ENCODE results near the gene DCTD.

DCTD gene

GRCh38 chr4:182897601-182898478 lies 19.3 kb downstream of the DCTD start:
- no peak for TF ChIP-seq POU2F2 (IDR thresholded peaks at IDR 0.05; ENCODE audit: low read depth, low read length)
- TF ChIP-seq TAF1 (IDR thresholded peaks at IDR 0.05; ENCODE audit: low read depth, low read length) = no peak
- TF ChIP-seq POLR2A (IDR thresholded peaks at IDR 0.05; ENCODE audit: low read depth, low read length) = no peak
- TF ChIP-seq SPI1 (IDR thresholded peaks at IDR 0.05; ENCODE audit: low read depth, low read length) = no peak
- no peak for TF ChIP-seq PAX5 (IDR thresholded peaks at IDR 0.05; ENCODE audit: insufficient read depth, low read length, severe bottlenecking)
- TF ChIP-seq POLR2AphosphoS5 (IDR thresholded peaks at IDR 0.05; ENCODE audit: low read depth, low read length) = no peak
- FAIRE-seq = no peak
- DNase-seq (ENCODE audit: insufficient read length, low spot score) = no peak

GRCh38 chr4:182896421-182896820 lies 20.8 kb downstream of the DCTD start:
- no peak for DNase-seq (ENCODE audit: insufficient read length, low spot score)
- no peak for TF ChIP-seq POLR2A (IDR thresholded peaks at IDR 0.05; ENCODE audit: low read depth, low read length)
- no peak for TF ChIP-seq POLR2AphosphoS5 (IDR thresholded peaks at IDR 0.05; ENCODE audit: low read depth, low read length)
- TF ChIP-seq PAX5 (IDR thresholded peaks at IDR 0.05; ENCODE audit: insufficient read depth, low read length, severe bottlenecking) = no peak
- TF ChIP-seq TAF1 (IDR thresholded peaks at IDR 0.05; ENCODE audit: low read depth, low read length) = no peak
- no peak for TF ChIP-seq POU2F2 (IDR thresholded peaks at IDR 0.05; ENCODE audit: low read depth, low read length)
- no peak for TF ChIP-seq SPI1 (IDR thresholded peaks at IDR 0.05; ENCODE audit: low read depth, low read length)
- no peak for FAIRE-seq

DNA sequence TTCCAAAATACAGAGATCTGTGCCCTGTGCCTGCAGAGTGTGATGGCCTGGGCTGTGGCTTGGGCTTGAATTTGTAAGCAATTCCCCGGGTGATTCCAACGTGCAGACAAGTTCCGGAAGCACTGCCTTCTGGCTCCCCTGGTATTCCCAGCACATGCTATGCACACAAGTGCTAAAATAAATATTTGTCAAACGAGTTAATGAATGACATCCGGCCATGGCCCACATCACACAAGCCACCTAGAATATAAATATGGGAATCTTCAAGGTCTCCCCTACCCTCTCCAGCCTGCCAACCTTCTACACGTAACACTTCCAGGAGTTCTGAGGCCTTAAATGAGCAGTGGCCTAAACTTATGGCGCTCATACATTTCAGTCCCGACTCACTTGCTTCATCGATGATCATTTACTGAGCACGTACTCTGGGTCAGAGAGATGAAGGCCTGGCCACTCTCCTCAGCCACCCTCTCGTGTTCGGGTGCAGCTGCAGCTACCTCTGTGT lies 21.3 kb downstream of the DCTD start:
- TF ChIP-seq POLR2A (IDR thresholded peaks at IDR 0.05; ENCODE audit: low read depth, low read length) = no peak
- no peak for TF ChIP-seq POLR2AphosphoS5 (IDR thresholded peaks at IDR 0.05; ENCODE audit: low read depth, low read length)
- no peak for TF ChIP-seq SPI1 (IDR thresholded peaks at IDR 0.05; ENCODE audit: low read depth, low read length)
- no peak for TF ChIP-seq PAX5 (IDR thresholded peaks at IDR 0.05; ENCODE audit: insufficient read depth, low read length, severe bottlenecking)
- TF ChIP-seq TAF1 (IDR thresholded peaks at IDR 0.05; ENCODE audit: low read depth, low read length) = no peak
- TF ChIP-seq POU2F2 (IDR thresholded peaks at IDR 0.05; ENCODE audit: low read depth, low read length) = no peak
- DNase-seq (ENCODE audit: insufficient read length, low spot score) (no peak), FAIRE-seq (no peak)

DNA sequence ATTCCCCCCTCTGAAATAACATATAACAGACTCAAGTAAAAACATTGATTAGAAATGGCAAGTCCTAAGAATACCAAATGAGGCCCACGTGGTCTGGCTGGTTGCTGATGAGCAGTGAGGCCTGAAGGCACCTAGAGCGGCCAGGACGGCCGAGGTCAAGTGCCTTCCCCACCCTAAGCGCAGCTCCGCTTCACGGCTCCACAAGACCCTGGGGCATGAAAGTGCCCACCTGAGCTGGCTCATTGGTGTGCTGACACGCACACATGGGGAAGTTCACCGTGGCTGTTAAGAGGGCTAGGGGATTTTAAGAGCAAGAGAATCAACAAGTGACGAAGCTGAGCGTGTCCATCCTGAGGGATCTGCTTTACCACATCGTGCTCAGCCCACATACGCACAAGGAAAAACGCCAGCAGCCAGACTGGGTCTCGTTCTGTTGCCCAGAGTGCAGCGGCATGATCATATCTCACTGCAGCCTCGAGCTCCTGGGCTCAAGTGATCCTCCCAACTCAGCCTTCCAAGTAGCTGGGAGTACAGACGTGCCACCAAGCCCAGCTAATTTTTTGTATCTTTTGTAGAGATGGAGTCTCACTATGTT lies 22.4 kb downstream of the DCTD start:
- no peak for DNase-seq (ENCODE audit: insufficient read length, low spot score)
- no peak for FAIRE-seq
- no peak for TF ChIP-seq PAX5 (IDR thresholded peaks at IDR 0.05; ENCODE audit: insufficient read depth, low read length, severe bottlenecking)
- no peak for TF ChIP-seq SPI1 (IDR thresholded peaks at IDR 0.05; ENCODE audit: low read depth, low read length)
- no peak for TF ChIP-seq POU2F2 (IDR thresholded peaks at IDR 0.05; ENCODE audit: low read depth, low read length)
- no peak for TF ChIP-seq POLR2A (IDR thresholded peaks at IDR 0.05; ENCODE audit: low read depth, low read length)
- no peak for TF ChIP-seq TAF1 (IDR thresholded peaks at IDR 0.05; ENCODE audit: low read depth, low read length)
- TF ChIP-seq POLR2AphosphoS5 (IDR thresholded peaks at IDR 0.05; ENCODE audit: low read depth, low read length) = no peak

- DNase-seq (ENCODE audit: insufficient read length, low spot score) (no peak), FAIRE-seq (no peak)
- no peak for TF ChIP-seq PAX5 (IDR thresholded peaks at IDR 0.05; ENCODE audit: insufficient read depth, low read length, severe bottlenecking)
- no peak for TF ChIP-seq POU2F2 (IDR thresholded peaks at IDR 0.05; ENCODE audit: low read depth, low read length)
- no peak for TF ChIP-seq POLR2AphosphoS5 (IDR thresholded peaks at IDR 0.05; ENCODE audit: low read depth, low read length)
- TF ChIP-seq SPI1 (IDR thresholded peaks at IDR 0.05; ENCODE audit: low read depth, low read length) = no peak
- TF ChIP-seq POLR2A (IDR thresholded peaks at IDR 0.05; ENCODE audit: low read depth, low read length) = no peak
- TF ChIP-seq TAF1 (IDR thresholded peaks at IDR 0.05; ENCODE audit: low read depth, low read length) = no peak
These were observed 23.6 kb downstream of the DCTD start for GRCh38 chr4:182893474-182894080.

- DNase-seq (ENCODE audit: insufficient read length, low spot score) = no peak
- no peak for FAIRE-seq
- TF ChIP-seq POLR2AphosphoS5 (IDR thresholded peaks at IDR 0.05; ENCODE audit: low read depth, low read length) = no peak
- no peak for TF ChIP-seq TAF1 (IDR thresholded peaks at IDR 0.05; ENCODE audit: low read depth, low read length)
- no peak for TF ChIP-seq POU2F2 (IDR thresholded peaks at IDR 0.05; ENCODE audit: low read depth, low read length)
- no peak for TF ChIP-seq PAX5 (IDR thresholded peaks at IDR 0.05; ENCODE audit: insufficient read depth, low read length, severe bottlenecking)
- TF ChIP-seq POLR2A (IDR thresholded peaks at IDR 0.05; ENCODE audit: low read depth, low read length) = no peak
- no peak for TF ChIP-seq SPI1 (IDR thresholded peaks at IDR 0.05; ENCODE audit: low read depth, low read length)
These were observed 24.1 kb downstream of the DCTD start for GRCh38 chr4:182893047-182893446.

- DNase-seq (ENCODE audit: insufficient read length, low spot score) = no peak
- no peak for FAIRE-seq
- TF ChIP-seq POLR2A (IDR thresholded peaks at IDR 0.05; ENCODE audit: low read depth, low read length) = no peak
- no peak for TF ChIP-seq SPI1 (IDR thresholded peaks at IDR 0.05; ENCODE audit: low read depth, low read length)
- TF ChIP-seq PAX5 (IDR thresholded peaks at IDR 0.05; ENCODE audit: insufficient read depth, low read length, severe bottlenecking) = no peak
- TF ChIP-seq POLR2AphosphoS5 (IDR thresholded peaks at IDR 0.05; ENCODE audit: low read depth, low read length) = no peak
- no peak for TF ChIP-seq TAF1 (IDR thresholded peaks at IDR 0.05; ENCODE audit: low read depth, low read length)
- no peak for TF ChIP-seq POU2F2 (IDR thresholded peaks at IDR 0.05; ENCODE audit: low read depth, low read length)
These were observed 27.0 kb downstream of the DCTD start for GRCh38 chr4:182890202-182890601.

- no peak for FAIRE-seq
- no peak for TF ChIP-seq POU2F2 (IDR thresholded peaks at IDR 0.05; ENCODE audit: low read depth, low read length)
- TF ChIP-seq SPI1 (IDR thresholded peaks at IDR 0.05; ENCODE audit: low read depth, low read length) = no peak
- TF ChIP-seq POLR2A (IDR thresholded peaks at IDR 0.05; ENCODE audit: low read depth, low read length) = no peak
- TF ChIP-seq PAX5 (IDR thresholded peaks at IDR 0.05; ENCODE audit: insufficient read depth, low read length, severe bottlenecking) = no peak
- TF ChIP-seq TAF1 (IDR thresholded peaks at IDR 0.05; ENCODE audit: low read depth, low read length) = no peak
- TF ChIP-seq POLR2AphosphoS5 (IDR thresholded peaks at IDR 0.05; ENCODE audit: low read depth, low read length) = no peak
These were observed 28.3 kb downstream of the DCTD start for GRCh38 chr4:182888891-182889290.

GRCh38 chr4:182886768-182887167 lies 30.4 kb downstream of the DCTD start:
- no peak for FAIRE-seq
- TF ChIP-seq POU2F2 (IDR thresholded peaks at IDR 0.05; ENCODE audit: low read depth, low read length) (no peak), SPI1 (IDR thresholded peaks at IDR 0.05; ENCODE audit: low read depth, low read length) (no peak), POLR2A (IDR thresholded peaks at IDR 0.05; ENCODE audit: low read depth, low read length) (no peak)
- no peak for DNase-seq (ENCODE audit: insufficient read length, low spot score)

More at GRCh38 chr4:182888891-182889290, 28.3 kb downstream of the DCTD start:
- no peak for DNase-seq (ENCODE audit: insufficient read length, low spot score)

Measured in GM12891 (cell line).